ENCODE results near the gene PIK3C3. TPM values are rescaled to one million over a fixed set of nuclear protein-coding genes. Genes with fewer than 3 reads are reported as not detected.
"Not testable (repeated sequence)": the region's sequence is repeated elsewhere in the genome, so short reads cannot be mapped to it uniquely, and the experiment has no call there.

The PIK3C3 gene
- polyA plus RNA-seq, 10 donors: 32.7 to 48.0 (median 39.0) TPM

GRCh38 chr18:42011053-42011452 is 56.0 kb downstream of the PIK3C3 start:
- DNase-seq: no peak

- DNase-seq: no peak
Measured at GRCh38 chr18:42018831-42019230, 63.8 kb downstream of the PIK3C3 start.

GRCh38 chr18:42024131-42024530 is 69.1 kb downstream of the PIK3C3 start:
- DNase-seq: no peak

- DNase-seq: no peak
Measured at GRCh38 chr18:42025491-42025890, 70.5 kb downstream of the PIK3C3 start.

GRCh38 chr18:42025974-42026625 is 71.1 kb downstream of the PIK3C3 start:
- DNase-seq: no peak

GRCh38 chr18:42028247-42028832 is 73.3 kb downstream of the PIK3C3 start:
- DNase-seq: peak in 1 of 3 donors; percentile 39

- no peak for DNase-seq
Measured at GRCh38 chr18:42029092-42029491, 74.1 kb downstream of the PIK3C3 start.

GRCh38 chr18:42030586-42031182 is 75.7 kb downstream of the PIK3C3 start:
- DNase-seq: no peak

GRCh38 chr18:42032447-42032846 is 77.4 kb downstream of the PIK3C3 start:
- DNase-seq: no peak

GRCh38 chr18:42033137-42033810 is 78.2 kb downstream of the PIK3C3 start:
- DNase-seq: no peak

- DNase-seq: peak in 1 of 3 donors; percentile 86
Measured at GRCh38 chr18:42038936-42039335, 83.9 kb downstream of the PIK3C3 start.

GRCh38 chr18:42039396-42039795 is 84.4 kb downstream of the PIK3C3 start:
- no peak for DNase-seq

GRCh38 chr18:42041793-42042192 is 86.8 kb downstream of the PIK3C3 start:
- DNase-seq: no peak

GRCh38 chr18:42045346-42045745 is 90.3 kb downstream of the PIK3C3 start:
- peak in 1 of 3 donors; percentile 17 for DNase-seq

GRCh38 chr18:42047721-42048120 is 92.7 kb downstream of the PIK3C3 start:
- DNase-seq: no peak

- DNase-seq: peak in 1 of 3 donors; percentile 33
Measured at GRCh38 chr18:42048158-42048557, 93.1 kb downstream of the PIK3C3 start.

GRCh38 chr18:42049536-42049935 is 94.5 kb downstream of the PIK3C3 start:
- DNase-seq: not testable (repeated sequence)

GRCh38 chr18:42051411-42051810 is 96.4 kb downstream of the PIK3C3 start:
- DNase-seq: no peak

- peak in 2 of 3 donors; percentile 16 to 41 for DNase-seq
Measured at GRCh38 chr18:42052122-42052708, 97.2 kb downstream of the PIK3C3 start.

- DNase-seq: peak; percentile 40 to 73 (median 62)
Measured at GRCh38 chr18:42053188-42053781, 98.3 kb downstream of the PIK3C3 start.

- DNase-seq: no peak
Measured at GRCh38 chr18:42064109-42064508, 109.1 kb downstream of the PIK3C3 start.

GRCh38 chr18:42067518-42067917 is 112.5 kb downstream of the PIK3C3 start:
- no peak for DNase-seq
